ENCODE results near the gene KIFBP. TPM values are rescaled to one million over a fixed set of nuclear protein-coding genes. Genes with fewer than 3 reads are reported as not detected.

Gene KIFBP
- total and polyA plus RNA-seq, 9 of the 15 experiments (the other 6 are each of a cell fraction or from before 2014, with no cell fraction given): 5.6 to 23.2 (median 14.8) TPM

DNA sequence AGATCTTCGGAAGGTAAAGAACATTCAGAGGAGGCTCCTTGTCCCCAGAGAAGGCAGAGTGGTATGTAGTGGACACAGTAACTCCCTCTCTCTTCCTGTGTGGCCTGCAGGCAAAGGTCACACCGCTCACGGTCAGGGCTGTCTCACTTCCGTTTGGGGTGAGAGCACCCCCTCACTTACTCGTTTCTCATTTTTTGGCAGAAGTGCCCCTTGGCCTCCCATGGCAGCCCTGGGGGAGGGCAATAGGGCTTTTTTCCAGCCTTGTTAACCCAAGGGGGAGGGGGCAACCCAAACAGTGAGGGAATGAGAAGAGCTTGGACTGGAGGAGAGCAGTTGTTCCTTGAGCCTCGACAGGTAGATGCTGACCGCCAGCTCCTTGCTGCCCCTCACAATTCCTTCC is 67.5 kb downstream of the KIFBP start (continued):
- TF ChIP-seq, protein P1, sequence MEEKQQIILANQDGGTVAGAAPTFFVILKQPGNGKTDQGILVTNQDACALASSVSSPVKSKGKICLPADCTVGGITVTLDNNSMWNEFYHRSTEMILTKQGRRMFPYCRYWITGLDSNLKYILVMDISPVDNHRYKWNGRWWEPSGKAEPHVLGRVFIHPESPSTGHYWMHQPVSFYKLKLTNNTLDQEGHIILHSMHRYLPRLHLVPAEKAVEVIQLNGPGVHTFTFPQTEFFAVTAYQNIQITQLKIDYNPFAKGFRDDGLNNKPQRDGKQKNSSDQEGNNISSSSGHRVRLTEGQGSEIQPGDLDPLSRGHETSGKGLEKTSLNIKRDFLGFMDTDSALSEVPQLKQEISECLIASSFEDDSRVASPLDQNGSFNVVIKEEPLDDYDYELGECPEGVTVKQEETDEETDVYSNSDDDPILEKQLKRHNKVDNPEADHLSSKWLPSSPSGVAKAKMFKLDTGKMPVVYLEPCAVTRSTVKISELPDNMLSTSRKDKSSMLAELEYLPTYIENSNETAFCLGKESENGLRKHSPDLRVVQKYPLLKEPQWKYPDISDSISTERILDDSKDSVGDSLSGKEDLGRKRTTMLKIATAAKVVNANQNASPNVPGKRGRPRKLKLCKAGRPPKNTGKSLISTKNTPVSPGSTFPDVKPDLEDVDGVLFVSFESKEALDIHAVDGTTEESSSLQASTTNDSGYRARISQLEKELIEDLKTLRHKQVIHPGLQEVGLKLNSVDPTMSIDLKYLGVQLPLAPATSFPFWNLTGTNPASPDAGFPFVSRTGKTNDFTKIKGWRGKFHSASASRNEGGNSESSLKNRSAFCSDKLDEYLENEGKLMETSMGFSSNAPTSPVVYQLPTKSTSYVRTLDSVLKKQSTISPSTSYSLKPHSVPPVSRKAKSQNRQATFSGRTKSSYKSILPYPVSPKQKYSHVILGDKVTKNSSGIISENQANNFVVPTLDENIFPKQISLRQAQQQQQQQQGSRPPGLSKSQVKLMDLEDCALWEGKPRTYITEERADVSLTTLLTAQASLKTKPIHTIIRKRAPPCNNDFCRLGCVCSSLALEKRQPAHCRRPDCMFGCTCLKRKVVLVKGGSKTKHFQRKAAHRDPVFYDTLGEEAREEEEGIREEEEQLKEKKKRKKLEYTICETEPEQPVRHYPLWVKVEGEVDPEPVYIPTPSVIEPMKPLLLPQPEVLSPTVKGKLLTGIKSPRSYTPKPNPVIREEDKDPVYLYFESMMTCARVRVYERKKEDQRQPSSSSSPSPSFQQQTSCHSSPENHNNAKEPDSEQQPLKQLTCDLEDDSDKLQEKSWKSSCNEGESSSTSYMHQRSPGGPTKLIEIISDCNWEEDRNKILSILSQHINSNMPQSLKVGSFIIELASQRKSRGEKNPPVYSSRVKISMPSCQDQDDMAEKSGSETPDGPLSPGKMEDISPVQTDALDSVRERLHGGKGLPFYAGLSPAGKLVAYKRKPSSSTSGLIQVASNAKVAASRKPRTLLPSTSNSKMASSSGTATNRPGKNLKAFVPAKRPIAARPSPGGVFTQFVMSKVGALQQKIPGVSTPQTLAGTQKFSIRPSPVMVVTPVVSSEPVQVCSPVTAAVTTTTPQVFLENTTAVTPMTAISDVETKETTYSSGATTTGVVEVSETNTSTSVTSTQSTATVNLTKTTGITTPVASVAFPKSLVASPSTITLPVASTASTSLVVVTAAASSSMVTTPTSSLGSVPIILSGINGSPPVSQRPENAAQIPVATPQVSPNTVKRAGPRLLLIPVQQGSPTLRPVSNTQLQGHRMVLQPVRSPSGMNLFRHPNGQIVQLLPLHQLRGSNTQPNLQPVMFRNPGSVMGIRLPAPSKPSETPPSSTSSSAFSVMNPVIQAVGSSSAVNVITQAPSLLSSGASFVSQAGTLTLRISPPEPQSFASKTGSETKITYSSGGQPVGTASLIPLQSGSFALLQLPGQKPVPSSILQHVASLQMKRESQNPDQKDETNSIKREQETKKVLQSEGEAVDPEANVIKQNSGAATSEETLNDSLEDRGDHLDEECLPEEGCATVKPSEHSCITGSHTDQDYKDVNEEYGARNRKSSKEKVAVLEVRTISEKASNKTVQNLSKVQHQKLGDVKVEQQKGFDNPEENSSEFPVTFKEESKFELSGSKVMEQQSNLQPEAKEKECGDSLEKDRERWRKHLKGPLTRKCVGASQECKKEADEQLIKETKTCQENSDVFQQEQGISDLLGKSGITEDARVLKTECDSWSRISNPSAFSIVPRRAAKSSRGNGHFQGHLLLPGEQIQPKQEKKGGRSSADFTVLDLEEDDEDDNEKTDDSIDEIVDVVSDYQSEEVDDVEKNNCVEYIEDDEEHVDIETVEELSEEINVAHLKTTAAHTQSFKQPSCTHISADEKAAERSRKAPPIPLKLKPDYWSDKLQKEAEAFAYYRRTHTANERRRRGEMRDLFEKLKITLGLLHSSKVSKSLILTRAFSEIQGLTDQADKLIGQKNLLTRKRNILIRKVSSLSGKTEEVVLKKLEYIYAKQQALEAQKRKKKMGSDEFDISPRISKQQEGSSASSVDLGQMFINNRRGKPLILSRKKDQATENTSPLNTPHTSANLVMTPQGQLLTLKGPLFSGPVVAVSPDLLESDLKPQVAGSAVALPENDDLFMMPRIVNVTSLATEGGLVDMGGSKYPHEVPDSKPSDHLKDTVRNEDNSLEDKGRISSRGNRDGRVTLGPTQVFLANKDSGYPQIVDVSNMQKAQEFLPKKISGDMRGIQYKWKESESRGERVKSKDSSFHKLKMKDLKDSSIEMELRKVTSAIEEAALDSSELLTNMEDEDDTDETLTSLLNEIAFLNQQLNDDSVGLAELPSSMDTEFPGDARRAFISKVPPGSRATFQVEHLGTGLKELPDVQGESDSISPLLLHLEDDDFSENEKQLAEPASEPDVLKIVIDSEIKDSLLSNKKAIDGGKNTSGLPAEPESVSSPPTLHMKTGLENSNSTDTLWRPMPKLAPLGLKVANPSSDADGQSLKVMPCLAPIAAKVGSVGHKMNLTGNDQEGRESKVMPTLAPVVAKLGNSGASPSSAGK (IDR thresholded peaks at IDR 0.05): no peak
- TF ChIP-seq CC2D1A (IDR thresholded peaks at IDR 0.05): no peak
- TF ChIP-seq YBX1 (IDR thresholded peaks at IDR 0.05): no peak
- no peak for TF ChIP-seq MECOM (CRISPR knock-in tag; IDR thresholded peaks at IDR 0.05)
- 0 out of 2 replicates have a peak, but pooled peaks have one; percentile 54 for TF ChIP-seq ZBTB17 (CRISPR knock-in tag; IDR thresholded peaks at IDR 0.05)
- no peak for TF ChIP-seq BRF1 (IDR thresholded peaks at IDR 0.05; ENCODE audit: borderline replicate concordance, extremely low read depth, insufficient read length)
- TF ChIP-seq ZNF57 (CRISPR knock-in tag; IDR thresholded peaks at IDR 0.05): no peak
- TF ChIP-seq ESRRB (CRISPR knock-in tag; IDR thresholded peaks at IDR 0.05; ENCODE audit: borderline replicate concordance): no peak
- TF ChIP-seq, protein P2, sequence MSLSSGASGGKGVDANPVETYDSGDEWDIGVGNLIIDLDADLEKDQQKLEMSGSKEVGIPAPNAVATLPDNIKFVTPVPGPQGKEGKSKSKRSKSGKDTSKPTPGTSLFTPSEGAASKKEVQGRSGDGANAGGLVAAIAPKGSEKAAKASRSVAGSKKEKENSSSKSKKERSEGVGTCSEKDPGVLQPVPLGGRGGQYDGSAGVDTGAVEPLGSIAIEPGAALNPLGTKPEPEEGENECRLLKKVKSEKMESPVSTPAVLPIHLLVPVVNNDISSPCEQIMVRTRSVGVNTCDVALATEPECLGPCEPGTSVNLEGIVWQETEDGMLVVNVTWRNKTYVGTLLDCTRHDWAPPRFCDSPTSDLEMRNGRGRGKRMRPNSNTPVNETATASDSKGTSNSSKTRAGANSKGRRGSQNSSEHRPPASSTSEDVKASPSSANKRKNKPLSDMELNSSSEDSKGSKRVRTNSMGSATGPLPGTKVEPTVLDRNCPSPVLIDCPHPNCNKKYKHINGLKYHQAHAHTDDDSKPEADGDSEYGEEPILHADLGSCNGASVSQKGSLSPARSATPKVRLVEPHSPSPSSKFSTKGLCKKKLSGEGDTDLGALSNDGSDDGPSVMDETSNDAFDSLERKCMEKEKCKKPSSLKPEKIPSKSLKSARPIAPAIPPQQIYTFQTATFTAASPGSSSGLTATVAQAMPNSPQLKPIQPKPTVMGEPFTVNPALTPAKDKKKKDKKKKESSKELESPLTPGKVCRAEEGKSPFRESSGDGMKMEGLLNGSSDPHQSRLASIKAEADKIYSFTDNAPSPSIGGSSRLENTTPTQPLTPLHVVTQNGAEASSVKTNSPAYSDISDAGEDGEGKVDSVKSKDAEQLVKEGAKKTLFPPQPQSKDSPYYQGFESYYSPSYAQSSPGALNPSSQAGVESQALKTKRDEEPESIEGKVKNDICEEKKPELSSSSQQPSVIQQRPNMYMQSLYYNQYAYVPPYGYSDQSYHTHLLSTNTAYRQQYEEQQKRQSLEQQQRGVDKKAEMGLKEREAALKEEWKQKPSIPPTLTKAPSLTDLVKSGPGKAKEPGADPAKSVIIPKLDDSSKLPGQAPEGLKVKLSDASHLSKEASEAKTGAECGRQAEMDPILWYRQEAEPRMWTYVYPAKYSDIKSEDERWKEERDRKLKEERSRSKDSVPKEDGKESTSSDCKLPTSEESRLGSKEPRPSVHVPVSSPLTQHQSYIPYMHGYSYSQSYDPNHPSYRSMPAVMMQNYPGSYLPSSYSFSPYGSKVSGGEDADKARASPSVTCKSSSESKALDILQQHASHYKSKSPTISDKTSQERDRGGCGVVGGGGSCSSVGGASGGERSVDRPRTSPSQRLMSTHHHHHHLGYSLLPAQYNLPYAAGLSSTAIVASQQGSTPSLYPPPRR (CRISPR knock-in tag; IDR thresholded peaks at IDR 0.05; ENCODE audit: borderline replicate concordance): no peak
- no peak for TF ChIP-seq NFXL1 (CRISPR knock-in tag; IDR thresholded peaks at IDR 0.05)
- TF ChIP-seq SLC30A9 (CRISPR knock-in tag; IDR thresholded peaks at IDR 0.05): no peak

Measured in K562 (cell line).